ENCODE measurements around the gene ARMH2. TPM values are rescaled to one million over a fixed set of nuclear protein-coding genes. Genes with fewer than 3 reads are reported as not detected.
"Not testable (repeated sequence)": the region's sequence is repeated elsewhere in the genome, so short reads cannot be mapped to it uniquely, and the experiment has no call there.

ARMH2 gene
- total and polyA plus RNA-seq, 2 donors (not counting 3 experiments of a cell fraction or from before 2014, with no cell fraction given) = not detected

DNA sequence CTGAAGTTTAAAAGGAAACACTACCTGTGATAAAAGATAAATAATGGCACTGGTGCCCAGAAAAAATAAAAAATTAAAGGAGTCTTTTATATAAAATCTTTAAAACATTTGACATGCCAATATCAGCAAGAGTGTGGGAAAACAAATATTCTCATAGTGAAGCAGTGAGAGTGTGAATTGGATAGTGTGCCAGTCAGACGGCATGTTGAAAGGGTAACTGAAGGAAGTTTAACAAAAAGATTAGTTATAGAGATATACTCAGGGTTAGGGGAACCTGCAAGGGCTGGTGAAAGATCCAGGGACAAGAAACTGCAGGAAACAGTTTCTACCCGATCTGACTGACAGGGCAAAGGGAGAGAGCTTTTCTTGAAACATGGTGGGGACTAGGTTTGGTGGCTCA lies 46.2 kb downstream of the ARMH2 start:
- FAIRE-seq (no peak), DNase-seq (ENCODE audit: low read depth, low spot score) (no peak)
- dilution Hi-C loops (cut with MboI; ENCODE audit: extremely low pct_ligation_motif_present, low sequenced_read_pairs) (no loop called here), intact Hi-C loops (cut with micrococcal nuclease) (no loop called here)
- no TSS peak for BruUV-seq (replicated peaks)
- CTCF ChIA-PET = no interaction called here
- TF ChIP-seq GATA2 (IDR thresholded peaks at IDR 0.05; ENCODE audit: insufficient read depth, insufficient read length, low read depth, low read length) (no peak), POLR2AphosphoS5 (IDR thresholded peaks at IDR 0.05; ENCODE audit: insufficient read depth, low read depth, low read length) (no peak), POLR2A (IDR thresholded peaks at IDR 0.05; ENCODE audit: low read depth, low read length) (no peak), MYC (IDR thresholded peaks at IDR 0.05; ENCODE audit: low read depth, low read length) (no peak), FOS (IDR thresholded peaks at IDR 0.05; ENCODE audit: borderline replicate concordance, insufficient read depth, low read length) (no peak), JUN (IDR thresholded peaks at IDR 0.05; ENCODE audit: borderline replicate concordance, insufficient read depth, insufficient read length, low read depth) (no peak), EZH2 (IDR thresholded peaks at IDR 0.05; ENCODE audit: borderline replicate concordance, low read depth, low read length, severe bottlenecking) (no peak)
- TF ChIP-seq, protein P1, sequence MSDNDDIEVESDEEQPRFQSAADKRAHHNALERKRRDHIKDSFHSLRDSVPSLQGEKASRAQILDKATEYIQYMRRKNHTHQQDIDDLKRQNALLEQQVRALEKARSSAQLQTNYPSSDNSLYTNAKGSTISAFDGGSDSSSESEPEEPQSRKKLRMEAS (IDR thresholded peaks at IDR 0.05; ENCODE audit: insufficient read depth, insufficient read length) = no peak
- H4K20me1 ChIP-seq (replicated peaks; ENCODE audit: control insufficient read depth, extremely low read depth, insufficient read depth, low read length) = no peaks in the 10 kb centered on the region
- POLR2A ChIA-PET = no interaction called here
- no peak overlapping the region for H3K9ac ChIP-seq (replicated peaks; ENCODE audit: extremely low read depth, insufficient read depth, low read length)
- H3K4me3 ChIP-seq (replicated peaks in 1 of 3; ENCODE audit: insufficient read depth in 1 of 3, low read depth in 1 of 3, low read length in 3 of 3) = no peak overlapping the region
- no peak overlapping the region for H3K4me2 ChIP-seq (ENCODE audit: insufficient read depth, low read length)
- no peak overlapping the region for H2AFZ ChIP-seq (ENCODE audit: low read depth, low read length)
- H3K9me3 ChIP-seq (replicated peaks; ENCODE audit: control insufficient read depth, insufficient read depth, low read length) = no peaks in the 10 kb centered on the region
- no peak overlapping the region for H3K27ac ChIP-seq (ENCODE audit: insufficient read depth, low read depth, low read length)
- peaks cover 0 to 2% of the 10 kb centered on the region in 2 experiments for H3K27me3 ChIP-seq (ENCODE audit: control insufficient read depth in 2 of 2, insufficient read depth in 2 of 2, low read length in 2 of 2)
- H3K79me2 ChIP-seq (ENCODE audit: control insufficient read depth, insufficient read depth, low read length) = no peaks in the 10 kb centered on the region
- H3K4me1 ChIP-seq (ENCODE audit: control insufficient read depth, extremely low read depth, insufficient read depth, low read length) = no peaks in the 10 kb centered on the region
- H3K36me3 ChIP-seq (ENCODE audit: control insufficient read depth in 2 of 2, extremely low read depth in 1 of 2, insufficient read depth in 2 of 2, low read length in 2 of 2) = no peaks in the 10 kb centered on the region
- no peaks in the 10 kb centered on the region for H3K9me1 ChIP-seq (replicated peaks; ENCODE audit: control insufficient read depth, extremely low read depth, insufficient read depth, low read length)

- DNase-seq (ENCODE audit: low read depth, low spot score); H3K27me3 ChIP-seq (ENCODE audit: control insufficient read depth in 2 of 2, insufficient read depth in 2 of 2, low read length in 2 of 2); H4K20me1 ChIP-seq (replicated peaks; ENCODE audit: control insufficient read depth, extremely low read depth, insufficient read depth, low read length); H3K79me2 ChIP-seq (ENCODE audit: control insufficient read depth, insufficient read depth, low read length); H2AFZ ChIP-seq (ENCODE audit: low read depth, low read length); H3K4me2 ChIP-seq (ENCODE audit: insufficient read depth, low read length); intact Hi-C loops (cut with micrococcal nuclease); H3K9me3 ChIP-seq (replicated peaks; ENCODE audit: control insufficient read depth, insufficient read depth, low read length); BruUV-seq (replicated peaks); dilution Hi-C loops (cut with MboI; ENCODE audit: extremely low pct_ligation_motif_present, low sequenced_read_pairs); H3K9ac ChIP-seq (replicated peaks; ENCODE audit: extremely low read depth, insufficient read depth, low read length); H3K27ac ChIP-seq (ENCODE audit: insufficient read depth, low read depth, low read length); H3K9me1 ChIP-seq (replicated peaks; ENCODE audit: control insufficient read depth, extremely low read depth, insufficient read depth, low read length); H3K4me1 ChIP-seq (ENCODE audit: control insufficient read depth, extremely low read depth, insufficient read depth, low read length); H3K4me3 ChIP-seq (replicated peaks in 1 of 3; ENCODE audit: insufficient read depth in 1 of 3, low read depth in 1 of 3, low read length in 3 of 3); FAIRE-seq; H3K36me3 ChIP-seq (ENCODE audit: control insufficient read depth in 2 of 2, extremely low read depth in 1 of 2, insufficient read depth in 2 of 2, low read length in 2 of 2); CTCF ChIA-PET: not testable (repeated sequence)
- POLR2A ChIA-PET = interaction anchor here (0.6 kb wide), 1 partner anchor 9 kb away, joined by 3 read pairs; no protein-coding TSS in a partner anchor
These were observed 47.8 kb downstream of the ARMH2 start for GRCh38 chr6:24750878-24751277.
